ENCODE data around the gene HSPA1L. TPM values are rescaled to one million over a fixed set of nuclear protein-coding genes. Genes with fewer than 3 reads are reported as not detected.

Gene HSPA1L
- total and polyA plus RNA-seq, 2 donors (not counting 1 experiment from before 2014, with no cell fraction given): 0.81 to 2.0 TPM

DNA sequence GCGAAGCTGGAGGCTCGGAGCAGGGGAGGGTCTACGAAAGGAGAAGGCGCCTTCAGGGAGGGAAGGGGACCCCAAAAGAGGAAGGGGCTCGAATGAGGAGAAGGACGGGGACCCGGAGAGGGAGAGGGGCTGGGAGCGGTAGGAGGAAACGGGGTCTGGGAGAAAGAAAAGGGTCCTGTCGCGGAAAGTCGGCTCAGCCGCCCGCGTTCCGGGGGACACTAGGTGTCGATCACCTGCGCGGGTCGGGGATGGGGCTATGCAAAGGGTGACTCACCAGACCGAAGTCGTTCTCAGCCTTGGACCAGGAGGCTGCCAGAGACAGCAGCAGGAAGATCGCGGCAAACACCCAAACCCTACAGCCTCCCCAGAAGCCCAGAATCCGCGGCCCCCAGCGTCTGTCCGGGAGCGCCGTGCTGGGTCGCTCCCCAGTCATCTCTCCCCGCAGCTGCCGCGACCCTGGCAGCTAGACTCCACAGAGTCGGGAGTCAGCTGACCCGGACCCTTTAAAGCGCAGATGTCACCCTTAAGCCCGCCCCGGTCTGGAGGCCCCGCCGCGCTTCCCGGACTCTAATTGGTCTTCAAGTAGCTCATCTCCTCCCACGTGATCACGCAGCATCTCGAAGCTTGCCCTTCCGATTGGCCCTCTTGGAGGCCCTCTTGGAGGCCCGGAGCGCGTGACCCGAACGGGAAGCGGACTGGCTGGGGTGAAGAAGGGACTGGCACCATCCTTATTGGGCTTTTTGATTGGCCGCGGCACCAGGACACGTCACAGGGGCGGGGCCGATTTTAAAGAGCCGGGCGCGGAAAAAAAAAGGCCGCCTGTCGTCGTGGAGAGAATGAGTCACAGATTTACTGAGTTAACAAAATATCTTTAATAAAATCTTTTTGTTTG lies 47.5 kb upstream of the HSPA1L start, which contains the start of gene NEU1:
Gene NEU1, minus strand, starts transcription at position 478 of the 892 bp plus-strand sequence. Its CDS starts 45 bp downstream, at position 433.
- Histone ChIP-seq H2AFZ (ENCODE audit: insufficient read depth, low read depth, low read length, poor library complexity, severe bottlenecking) (peak within 1 kb of the TSS; percentile 71), H3K4me3 (ENCODE audit: control extremely low read depth in 1 of 5, extremely low read depth in 1 of 5, insufficient read depth in 1 of 5, low read depth in 2 of 5, low read length in 4 of 5) (peak within 1 kb of the TSS; percentile 69 to 92 (median 85)), H4K20me1 (ENCODE audit: control insufficient read depth, insufficient read depth, low read length, poor library complexity, severe bottlenecking) (no peaks in the 10 kb centered on the region), H3K9me3 (ENCODE audit: control extremely low read depth in 1 of 3, control insufficient read depth in 2 of 3, insufficient read depth in 1 of 3, low read length in 2 of 3) (no peaks in the 10 kb centered on the region), H3K4me1 (ENCODE audit: control insufficient read depth in 2 of 2, insufficient read depth in 2 of 2, low read length in 2 of 2) (peaks cover 18 to 23% of the 10 kb centered on the region in 2 donors), H3K27me3 (replicated peaks in 1 of 4; ENCODE audit: control extremely low read depth in 1 of 4, control insufficient read depth in 3 of 4, insufficient read depth in 4 of 4, low read length in 3 of 4) (no peaks in the 10 kb centered on the region), H3K27ac (ENCODE audit: low read length in 2 of 2) (peak within 1 kb of the TSS; percentile 77 to 91), H3K79me2 (ENCODE audit: control insufficient read depth, insufficient read depth, low read length) (peaks cover 17% of the 10 kb centered on the region), H3K36me3 (replicated peaks in 1 of 2; ENCODE audit: control extremely low read depth in 1 of 2, control insufficient read depth in 1 of 2, extremely low read depth in 1 of 2, insufficient read depth in 2 of 2, low read length in 1 of 2) (peaks cover 2 to 20% of the 10 kb centered on the region in 2 experiments), H3K9ac (ENCODE audit: low read length) (peak within 1 kb of the TSS; percentile 79), H3K4me2 (replicated peaks; ENCODE audit: low read depth, low read length, poor library complexity, severe bottlenecking) (peak within 1 kb of the TSS; percentile 95)
- peak within 1 kb of the TSS; percentile 92 for H3K27ac Mint-ChIP-seq
- peaks cover 24% of the 10 kb centered on the region for H3K4me1 Mint-ChIP-seq
- DNase-seq: peak; percentile 100
- H3K9me3 Mint-ChIP-seq (ENCODE audit: insufficient read depth): no peaks in the 10 kb centered on the region
- no peak for TF ChIP-seq EZH2 (IDR thresholded peaks at IDR 0.05; ENCODE audit: borderline replicate concordance, insufficient read depth, low read depth, low read length, poor library complexity, severe bottlenecking)
- TF ChIP-seq, protein P1, sequence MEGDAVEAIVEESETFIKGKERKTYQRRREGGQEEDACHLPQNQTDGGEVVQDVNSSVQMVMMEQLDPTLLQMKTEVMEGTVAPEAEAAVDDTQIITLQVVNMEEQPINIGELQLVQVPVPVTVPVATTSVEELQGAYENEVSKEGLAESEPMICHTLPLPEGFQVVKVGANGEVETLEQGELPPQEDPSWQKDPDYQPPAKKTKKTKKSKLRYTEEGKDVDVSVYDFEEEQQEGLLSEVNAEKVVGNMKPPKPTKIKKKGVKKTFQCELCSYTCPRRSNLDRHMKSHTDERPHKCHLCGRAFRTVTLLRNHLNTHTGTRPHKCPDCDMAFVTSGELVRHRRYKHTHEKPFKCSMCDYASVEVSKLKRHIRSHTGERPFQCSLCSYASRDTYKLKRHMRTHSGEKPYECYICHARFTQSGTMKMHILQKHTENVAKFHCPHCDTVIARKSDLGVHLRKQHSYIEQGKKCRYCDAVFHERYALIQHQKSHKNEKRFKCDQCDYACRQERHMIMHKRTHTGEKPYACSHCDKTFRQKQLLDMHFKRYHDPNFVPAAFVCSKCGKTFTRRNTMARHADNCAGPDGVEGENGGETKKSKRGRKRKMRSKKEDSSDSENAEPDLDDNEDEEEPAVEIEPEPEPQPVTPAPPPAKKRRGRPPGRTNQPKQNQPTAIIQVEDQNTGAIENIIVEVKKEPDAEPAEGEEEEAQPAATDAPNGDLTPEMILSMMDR (IDR thresholded peaks at IDR 0.05): no peak
- H3K4me3 Mint-ChIP-seq: peak within 1 kb of the TSS; percentile 94
- no peaks in the 10 kb centered on the region for H3K27me3 Mint-ChIP-seq
- peak; percentile 90 for ATAC-seq (ENCODE audit: low read depth)
- CTCF ChIA-PET: interaction anchor here (0.7 to 3.0 kb wide), 15 partner anchors 24 to 316 kb away, joined by 3 to 29 read pairs (median 5); partner anchors contain the start of genes ATP6V1G2, MSH5, NELFE and SKIC2
- intact Hi-C loops (cut with micrococcal nuclease): loop anchor here (1.0 to 10.0 kb wide), 12 partner anchors 28 to 368 kb away; partner anchors contain the start of genes ABHD16A, BAG6, EHMT2 and HSPA1A
- WGBS (ENCODE audit: insufficient coverage): 0% methylated on average over 54 of the region's 64 CpGs
- POLR2A ChIA-PET: interaction anchor here (0.5 to 2.5 kb wide), 16 partner anchors 15 to 1437 kb away, joined by 3 to 15 read pairs (median 4); partner anchors contain the start of genes ABHD16A, DDX39B, GPANK1 and NFKBIL1
